OCI-LY7 (cell line): Measurements from ENCODE around the gene NOP16.

Source experiments
- CTCF ChIP-seq: fragments of 200-600 bp; sonication (generic); conservative IDR thresholded peaks from 2 replicates; pipeline ENCODE4 v1.5.1; 2014; ENCODE audit warnings: mild to moderate bottlenecking, antibody characterized with exemption, low read length, moderate library complexity, mixed read lengths
- EZH2phosphoT487 ChIP-seq: fragments of 200-600 bp; sonication (generic); IDR thresholded peaks from 2 replicates; pipeline ENCODE4 v1.6.1; 2018; ENCODE audit warnings: low read depth, borderline replicate concordance, mild to moderate bottlenecking, mixed run types, antibody characterized with exemption, low read length, moderate library complexity, mixed read lengths

GRCh38 chr5:176436656-176437055 is 48.3 kb upstream of the NOP16 start:
- TF ChIP-seq CTCF (no peak), EZH2phosphoT487 (no peak)
